Pulmonary artery endothelial cell (primary cell): Measurements from ENCODE around the gene SLC7A6. TPM values are rescaled to one million over a fixed set of nuclear protein-coding genes. Genes with fewer than 3 reads are reported as not detected.

Experiments
- DNase-seq: peaks from one replicate; pipeline ENCODE4 v3.0.0-alpha.2; 2011; ENCODE audit warnings: low read depth, low spot score
- total RNA-seq: library from RNA; depleted of rRNA; stranded (reverse); fragments of >200 nt; gene quantifications from 2 replicates; pipeline ENCODE4 v1.2.3, GENCODE V29; 2014

SLC7A6 gene
- total RNA-seq, 1 donor from 2014 or later, result 17.9 TPM

GRCh38 chr16:68235108-68235886, 29.0 kb upstream of the SLC7A6 start:
- DNase-seq, result no peak

GRCh38 chr16:68235887-68236136, 28.5 kb upstream of the SLC7A6 start, which contains the start of gene ESRP2:
Gene ESRP2, minus strand, starts transcription at chr16:68236127. Its CDS starts 82 bp downstream, at chr16:68236045.
- no peak for DNase-seq

GRCh38 chr16:68236137-68236825, 28.0 kb upstream of the SLC7A6 start:
- no peak for DNase-seq

GRCh38 chr16:68236826-68237242, 27.5 kb upstream of the SLC7A6 start:
- no peak for DNase-seq

GRCh38 chr16:68237243-68238028, 26.9 kb upstream of the SLC7A6 start:
- DNase-seq, result peak; percentile 89

- DNase-seq, result no peak
These were observed 26.3 kb upstream of the SLC7A6 start for GRCh38 chr16:68238029-68238345.

GRCh38 chr16:68242085-68242484, 22.2 kb upstream of the SLC7A6 start:
- no peak for DNase-seq

GRCh38 chr16:68242926-68243858, 21.1 kb upstream of the SLC7A6 start:
- DNase-seq, result no peak

GRCh38 chr16:68244481-68244902, 19.8 kb upstream of the SLC7A6 start:
- no peak for DNase-seq

- peak; percentile 79 for DNase-seq
These were observed 19.1 kb upstream of the SLC7A6 start, which contains the start of gene PLA2G15 for GRCh38 chr16:68244903-68245853. Gene PLA2G15, plus strand, starts transcription at chr16:68245373. Its CDS starts 54 bp downstream, at chr16:68245427.

GRCh38 chr16:68246121-68246520, 18.2 kb upstream of the SLC7A6 start:
- no peak for DNase-seq

GRCh38 chr16:68246666-68247065, 17.7 kb upstream of the SLC7A6 start:
- DNase-seq, result no peak

GRCh38 chr16:68247400-68247799, 16.9 kb upstream of the SLC7A6 start:
- no peak for DNase-seq

GRCh38 chr16:68247932-68248331, 16.4 kb upstream of the SLC7A6 start:
- DNase-seq, result no peak

GRCh38 chr16:68249371-68249770, 15.0 kb upstream of the SLC7A6 start:
- DNase-seq, result no peak

- no peak for DNase-seq
These were observed 13.4 kb upstream of the SLC7A6 start for GRCh38 chr16:68250951-68251350.

- DNase-seq, result no peak
These were observed 12.5 kb upstream of the SLC7A6 start for GRCh38 chr16:68251832-68252231.

- no peak for DNase-seq
These were observed 11.9 kb upstream of the SLC7A6 start for GRCh38 chr16:68252383-68252782.

GRCh38 chr16:68253721-68254120, 10.6 kb upstream of the SLC7A6 start:
- no peak for DNase-seq

- no peak for DNase-seq
These were observed 8.6 kb upstream of the SLC7A6 start for GRCh38 chr16:68255712-68256111.
